Measurements from ENCODE around the gene TTC24. TPM values are rescaled to one million over a fixed set of nuclear protein-coding genes. Genes with fewer than 3 reads are reported as not detected.

Gene TTC24
- polyA plus RNA-seq, 4 donors = 0.86 to 1.3 (median 1.0) TPM

GRCh38 chr1:156632355-156632754 is 52.8 kb downstream of the TTC24 start:
- no peak for DNase-seq (ENCODE audit: low read depth in 4 of 4, low spot score in 3 of 4)

Other genes with a start within 250 kb of the TTC24 start
- gene CCT3, start 241.4 kb upstream of the TTC24 start, polyA plus RNA-seq (ENCODE audit: insufficient read length in 4 of 4) = 100 to 1,000 TPM; 313 to 349 (median 342) TPM
- gene TSACC, start 241.2 kb upstream of the TTC24 start, polyA plus RNA-seq (ENCODE audit: insufficient read length in 4 of 4) = 1 to 10 TPM in 2 of 4 donors, under 1 TPM in 2; 0.62 to 1.7 (median 0.94) TPM
- gene RHBG, start 210.5 kb upstream of the TTC24 start, polyA plus RNA-seq (ENCODE audit: insufficient read length in 4 of 4) = 10 to 100 TPM; 11.7 to 17.3 (median 13.4) TPM
- gene MEF2D, start 78.9 kb upstream of the TTC24 start, polyA plus RNA-seq (ENCODE audit: insufficient read length in 4 of 4) = 10 to 100 TPM; 23.3 to 24.8 (median 24.3) TPM
- 10 to 100 TPM; 11.2 to 13.2 (median 12.3) TPM for gene IQGAP3, start 7.2 kb upstream of the TTC24 start, polyA plus RNA-seq (ENCODE audit: insufficient read length in 4 of 4)
- 10 to 100 TPM; 74.4 to 84.1 (median 81.6) TPM for gene NAXE, start 12.1 kb downstream of the TTC24 start, polyA plus RNA-seq (ENCODE audit: insufficient read length in 4 of 4)
- 10 to 100 TPM; 30.2 to 33.7 (median 31.4) TPM for gene GPATCH4, start 21.8 kb downstream of the TTC24 start, polyA plus RNA-seq (ENCODE audit: insufficient read length in 4 of 4)
- gene HAPLN2, start 39.7 kb downstream of the TTC24 start, polyA plus RNA-seq (ENCODE audit: insufficient read length in 4 of 4) = under 1 TPM; 0.11 to 0.45 (median 0.42) TPM
- under 1 TPM in 3 of 4 donors, not detected in 1; 0.12 to 0.58 (median 0.13) TPM for gene BCAN, start 62.4 kb downstream of the TTC24 start, polyA plus RNA-seq (ENCODE audit: insufficient read length in 4 of 4)
- gene NES, start 97.7 kb downstream of the TTC24 start, polyA plus RNA-seq (ENCODE audit: insufficient read length in 4 of 4) = 100 to 1,000 TPM; 153 to 160 (median 156) TPM
- gene CRABP2, start 125.9 kb downstream of the TTC24 start, polyA plus RNA-seq (ENCODE audit: insufficient read length in 4 of 4) = 100 to 1,000 TPM in 1 of 4 donors, 10 to 100 TPM in 3; 69.1 to 106 (median 83.1) TPM
- 10 to 100 TPM; 29.9 to 36.6 (median 34.6) TPM for gene METTL25B, start 148.7 kb downstream of the TTC24 start, polyA plus RNA-seq (ENCODE audit: insufficient read length in 4 of 4)
- gene ISG20L2, start 149.0 kb downstream of the TTC24 start, polyA plus RNA-seq (ENCODE audit: insufficient read length in 4 of 4) = 10 to 100 TPM; 44.0 to 50.0 (median 45.3) TPM
- 10 to 100 TPM; 68.4 to 75.1 (median 72.3) TPM for gene MRPL24, start 161.4 kb downstream of the TTC24 start, polyA plus RNA-seq (ENCODE audit: insufficient read length in 4 of 4)
- gene HDGF, start 172.0 kb downstream of the TTC24 start, polyA plus RNA-seq (ENCODE audit: insufficient read length in 4 of 4) = 100 to 1,000 TPM; 261 to 286 (median 283) TPM
- 100 to 1,000 TPM; 107 to 140 (median 125) TPM for gene PRCC, start 187.8 kb downstream of the TTC24 start, polyA plus RNA-seq (ENCODE audit: insufficient read length in 4 of 4)
- under 1 TPM; 0.71 to 0.79 (median 0.76) TPM for gene SH2D2A, start 237.1 kb downstream of the TTC24 start, polyA plus RNA-seq (ENCODE audit: insufficient read length in 4 of 4)